B cell (primary cell): Measurements from ENCODE around the gene PSRC1. TPM values are rescaled to one million over a fixed set of nuclear protein-coding genes. Genes with fewer than 3 reads are reported as not detected.

Source experiments
- ATAC-seq: fragments of 200-7000 bp; cut with Tn5 transposase; one replicate; pipeline ENCODE4 v1.10.0; 2021; ENCODE audit warnings: low read depth, mild to moderate bottlenecking, moderate number of reproducible peaks, moderate library complexity
- CTCF ChIA-PET: fragments of 350-600 bp; sonication (Branson Sonifier 250); formaldehyde crosslinking; loops from one replicate; lab custom pipeline; 2021; ENCODE audit warnings: antibody characterized with exemption, inconsistent platforms; lab: Charles Lee
- POLR2A ChIA-PET: fragments of 350-600 bp; sonication (Branson Sonifier 250); formaldehyde crosslinking; loops from one replicate; lab custom pipeline; 2021; ENCODE audit warnings: antibody characterized with exemption; lab: Charles Lee
- DNase-seq: peaks from one replicate; pipeline ENCODE4 v3.0.0; 2013
- H2AFZ ChIP-seq: 2 replicates; pipeline ENCODE4 v1.6.1; 2012; ENCODE audit warnings: mild to moderate bottlenecking, low read depth, low read length; ENCODE audit not compliant: insufficient read depth, poor library complexity, severe bottlenecking
- H3K27ac ChIP-seq, 2 donors: 1 replicate in 1 of 2; 2 replicates in 1 of 2; pipeline ENCODE4 v1.5.1; 2012 to 2013; ENCODE audit warnings: low read length in 2 of 2, mild to moderate bottlenecking in 2 of 2, moderate library complexity in 1 of 2
- H3K27me3 ChIP-seq, 4 experiments: fragments of 200-600 bp in 1 of 4; sonication (generic) in 1 of 4; replicated peaks in 1 of 4; 1 replicate in 2 of 4; 2 replicates in 2 of 4; pipeline versions ENCODE4 v1.6.1 to v1.7.0; 2013 to 2016; ENCODE audit warnings: low read length in 3 of 4, mild to moderate bottlenecking in 2 of 4, mixed read lengths in 1 of 4, moderate library complexity in 1 of 4; ENCODE audit not compliant: insufficient read depth in 4 of 4, control insufficient read depth in 3 of 4; ENCODE audit errors: control extremely low read depth in 1 of 4
- H3K36me3 ChIP-seq, 2 experiments: replicated peaks in 1 of 2; 1 replicate in 1 of 2; 2 replicates in 1 of 2; pipeline versions ENCODE4 v1.6.1 to v1.7.1; 2013; ENCODE audit warnings: low read length in 1 of 2; ENCODE audit not compliant: insufficient read depth in 2 of 2, control insufficient read depth in 1 of 2; ENCODE audit errors: control extremely low read depth in 1 of 2, extremely low read depth in 1 of 2
- H3K4me1 ChIP-seq, 2 donors: fragments of 200-600 bp in 1 of 2; sonication (generic) in 1 of 2; 1 replicate in 1 of 2; 2 replicates in 1 of 2; pipeline versions ENCODE4 v1.5.1 to v1.6.1; 2013 to 2017; ENCODE audit warnings: low read length in 2 of 2; ENCODE audit not compliant: control insufficient read depth in 2 of 2, insufficient read depth in 2 of 2
- H3K4me2 ChIP-seq: replicated peaks from 2 replicates; pipeline ENCODE3; 2012; ENCODE audit warnings: mild to moderate bottlenecking, low read depth, low read length; ENCODE audit not compliant: poor library complexity, severe bottlenecking
- H3K4me3 ChIP-seq, 5 experiments: fragments of 200-600 bp in 1 of 5; sonication (generic) in 1 of 5; 1 replicate in 3 of 5; 2 replicates in 2 of 5; pipeline versions ENCODE4 v1.5.1 to v1.7.0; 2011 to 2016; ENCODE audit warnings: low read length in 4 of 5, mild to moderate bottlenecking in 4 of 5, low read depth in 2 of 5, control low read depth in 1 of 5, moderate library complexity in 1 of 5; ENCODE audit not compliant: insufficient read depth in 1 of 5; ENCODE audit errors: control extremely low read depth in 1 of 5, extremely low read depth in 1 of 5
- H3K79me2 ChIP-seq: fragments of 200-600 bp; sonication (generic); one replicate; pipeline ENCODE4 v1.6.0; 2016; ENCODE audit warnings: low read length; ENCODE audit not compliant: control insufficient read depth, insufficient read depth
- H3K9ac ChIP-seq: fragments of 200-600 bp; sonication (generic); 2 replicates; pipeline ENCODE4 v1.6.1; 2017; ENCODE audit warnings: mild to moderate bottlenecking, low read length, moderate library complexity
- H3K9me3 ChIP-seq, 3 donors: one replicate each; pipeline versions ENCODE4 v1.6.1 to v1.7.1; 2013; ENCODE audit warnings: low read length in 2 of 3; ENCODE audit not compliant: control insufficient read depth in 2 of 3, insufficient read depth in 1 of 3; ENCODE audit errors: control extremely low read depth in 1 of 3
- H4K20me1 ChIP-seq: 2 replicates; pipeline ENCODE4 v1.6.0; 2012; ENCODE audit warnings: mild to moderate bottlenecking, low read length; ENCODE audit not compliant: insufficient read depth, control insufficient read depth, poor library complexity, severe bottlenecking
- H3K27ac Mint-ChIP-seq: one replicate; pipeline ENCODE4 v1.8.0; 2021; ENCODE audit warnings: mixed read lengths
- H3K27me3 Mint-ChIP-seq: one replicate; pipeline ENCODE4 v1.8.0; 2021; ENCODE audit warnings: mixed read lengths
- H3K4me1 Mint-ChIP-seq: one replicate; pipeline ENCODE4 v1.8.0; 2021; ENCODE audit warnings: mixed read lengths
- H3K4me3 Mint-ChIP-seq: one replicate; pipeline ENCODE4 v1.8.0; 2021; ENCODE audit warnings: mixed read lengths
- H3K9me3 Mint-ChIP-seq: one replicate; pipeline ENCODE4 v1.8.0; 2022; ENCODE audit warnings: mixed read lengths; ENCODE audit not compliant: insufficient read depth
- EZH2 ChIP-seq: IDR thresholded peaks from 2 replicates; pipeline ENCODE4 v1.6.1; 2012; ENCODE audit warnings: borderline replicate concordance, low read depth, mild to moderate bottlenecking, moderate library complexity, low read length; ENCODE audit not compliant: insufficient read depth, poor library complexity, severe bottlenecking
- WGBS: methylation state at CpG from one replicate; pipeline ENCODE4 v1.1.5; 2013; ENCODE audit warnings: missing lambda C conversion rate; ENCODE audit not compliant: insufficient coverage; 5-methylcytosine and 5-hydroxymethylcytosine counted together
- intact Hi-C: fragments of 100-400 bp; cut with micrococcal nuclease; formaldehyde crosslinking; loops from one replicate; pipeline ENCODE4 v1.10.0; 2022
- polyA plus RNA-seq: library from polyadenylated mRNA; depleted of rRNA; stranded (reverse); fragments of >200 nt; gene quantifications from 2 replicates; pipeline ENCODE4 v1.2.3, GENCODE V29; 2012
- total RNA-seq, 2 donors: library from RNA; stranded (reverse); fragments of 120-200 nt in 1 of 2; gene quantifications; 1 replicate in 1 of 2; 2 replicates in 1 of 2; pipeline versions ENCODE4 v1.2.3 to v1.2.4, GENCODE V29; 2013 to 2022
- TF ChIP-seq, protein P1 (sequence below): fragments of 200-600 bp; IDR thresholded peaks from one replicate; pipeline ENCODE4 v1.8.0; 2022; ENCODE audit warnings: antibody characterized with exemption, mild to moderate bottlenecking

The PSRC1 gene
- total and polyA plus RNA-seq, 2 donors (not counting 1 experiment from before 2014, with no cell fraction given) = 0.25 TPM; not detected in 1

DNA sequence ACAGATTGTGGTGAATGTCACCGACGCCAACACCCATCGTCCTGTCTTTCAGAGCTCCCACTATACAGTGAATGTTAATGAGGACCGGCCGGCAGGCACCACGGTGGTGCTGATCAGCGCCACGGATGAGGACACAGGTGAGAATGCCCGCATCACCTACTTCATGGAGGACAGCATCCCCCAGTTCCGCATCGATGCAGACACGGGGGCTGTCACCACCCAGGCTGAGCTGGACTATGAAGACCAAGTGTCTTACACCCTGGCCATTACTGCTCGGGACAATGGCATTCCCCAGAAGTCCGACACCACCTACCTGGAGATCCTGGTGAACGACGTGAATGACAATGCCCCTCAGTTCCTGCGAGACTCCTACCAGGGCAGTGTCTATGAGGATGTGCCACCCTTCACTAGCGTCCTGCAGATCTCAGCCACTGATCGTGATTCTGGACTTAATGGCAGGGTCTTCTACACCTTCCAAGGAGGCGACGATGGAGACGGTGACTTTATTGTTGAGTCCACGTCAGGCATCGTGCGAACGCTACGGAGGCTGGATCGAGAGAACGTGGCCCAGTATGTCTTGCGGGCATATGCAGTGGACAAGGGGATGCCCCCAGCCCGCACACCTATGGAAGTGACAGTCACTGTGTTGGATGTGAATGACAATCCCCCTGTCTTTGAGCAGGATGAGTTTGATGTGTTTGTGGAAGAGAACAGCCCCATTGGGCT lies 30.6 kb downstream of the PSRC1 start:
- Histone ChIP-seq H3K4me1 (peaks cover 11 to 24% of the 10 kb centered on the region in 2 donors), H3K27ac (no peak overlapping the region), H4K20me1 (peaks cover 4% of the 10 kb centered on the region), H3K9ac (no peak overlapping the region), H3K79me2 (no peaks in the 10 kb centered on the region), H3K4me2 (no peak overlapping the region), H2AFZ (no peak overlapping the region), H3K9me3 (peaks cover 0 to 16% (median 0%) of the 10 kb centered on the region in 3 donors), H3K4me3 (no peak overlapping the region), H3K27me3 (peaks cover 0 to 29% (median 10%) of the 10 kb centered on the region in 4 experiments), H3K36me3 (no peaks in the 10 kb centered on the region)
- ATAC-seq = no peak
- no peaks in the 10 kb centered on the region for H3K9me3 Mint-ChIP-seq
- ChIA-PET CTCF (interaction anchor here (0.7 to 2.4 kb wide), 4 partner anchors 12 to 146 kb away, joined by 3 to 8 read pairs (median 6); no protein-coding TSS in a partner anchor), POLR2A (no interaction called here)
- H3K4me1 Mint-ChIP-seq = peaks cover 11% of the 10 kb centered on the region
- no peak for DNase-seq
- intact Hi-C loops = no loop called here
- peaks cover 13% of the 10 kb centered on the region for H3K27me3 Mint-ChIP-seq
- no peak overlapping the region for H3K4me3 Mint-ChIP-seq
- no peak for TF ChIP-seq EZH2
- TF ChIP-seq, protein P1, sequence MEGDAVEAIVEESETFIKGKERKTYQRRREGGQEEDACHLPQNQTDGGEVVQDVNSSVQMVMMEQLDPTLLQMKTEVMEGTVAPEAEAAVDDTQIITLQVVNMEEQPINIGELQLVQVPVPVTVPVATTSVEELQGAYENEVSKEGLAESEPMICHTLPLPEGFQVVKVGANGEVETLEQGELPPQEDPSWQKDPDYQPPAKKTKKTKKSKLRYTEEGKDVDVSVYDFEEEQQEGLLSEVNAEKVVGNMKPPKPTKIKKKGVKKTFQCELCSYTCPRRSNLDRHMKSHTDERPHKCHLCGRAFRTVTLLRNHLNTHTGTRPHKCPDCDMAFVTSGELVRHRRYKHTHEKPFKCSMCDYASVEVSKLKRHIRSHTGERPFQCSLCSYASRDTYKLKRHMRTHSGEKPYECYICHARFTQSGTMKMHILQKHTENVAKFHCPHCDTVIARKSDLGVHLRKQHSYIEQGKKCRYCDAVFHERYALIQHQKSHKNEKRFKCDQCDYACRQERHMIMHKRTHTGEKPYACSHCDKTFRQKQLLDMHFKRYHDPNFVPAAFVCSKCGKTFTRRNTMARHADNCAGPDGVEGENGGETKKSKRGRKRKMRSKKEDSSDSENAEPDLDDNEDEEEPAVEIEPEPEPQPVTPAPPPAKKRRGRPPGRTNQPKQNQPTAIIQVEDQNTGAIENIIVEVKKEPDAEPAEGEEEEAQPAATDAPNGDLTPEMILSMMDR = no peak
- 95% methylated on average over 31 of the region's 31 CpGs for whole genome bisulfite sequencing
- H3K27ac Mint-ChIP-seq = no peak overlapping the region
